Brain microvascular endothelial cell (primary cell): ENCODE data around the gene SLC5A7.

ENCODE experiments used
- DNase-seq: peaks from one replicate; pipeline ENCODE4 v3.0.0-alpha.2; 2020
- H3K27ac ChIP-seq: fragments of 250-450 bp; sonication (Bioruptor Pico); 2 replicates; pipeline ENCODE4 v1.5.1; 2020; ENCODE audit warnings: mild to moderate bottlenecking, moderate library complexity
- H3K27me3 ChIP-seq: fragments of 250-450 bp; sonication (Bioruptor Pico); replicated peaks from 2 replicates; pipeline ENCODE4 v1.5.1; 2020; ENCODE audit warnings: mild to moderate bottlenecking
- H3K36me3 ChIP-seq: fragments of 250-450 bp; sonication (Bioruptor Pico); replicated peaks from 2 replicates; pipeline ENCODE4 v1.5.1; 2020; ENCODE audit warnings: mild to moderate bottlenecking
- H3K4me3 ChIP-seq: 2 replicates; pipeline ENCODE4 v1.5.1; 2011; ENCODE audit warnings: low read depth, mild to moderate bottlenecking, control low read depth, low read length, moderate library complexity
- in situ Hi-C: cut with HindIII; loops from 2 replicates; pipeline ENCODE4 v1.10.0; 2017; ENCODE audit warnings: low sequenced_read_pairs, low pct_ligation_motif_present
- TF ChIP-seq, protein P1 (sequence below): IDR thresholded peaks from 2 replicates; pipeline ENCODE4 v1.5.1; 2011; ENCODE audit warnings: low read depth, mild to moderate bottlenecking, moderate library complexity, low read length, control low read depth, inconsistent platforms; ENCODE audit errors: missing control alignments

Gene SLC5A7

DNA sequence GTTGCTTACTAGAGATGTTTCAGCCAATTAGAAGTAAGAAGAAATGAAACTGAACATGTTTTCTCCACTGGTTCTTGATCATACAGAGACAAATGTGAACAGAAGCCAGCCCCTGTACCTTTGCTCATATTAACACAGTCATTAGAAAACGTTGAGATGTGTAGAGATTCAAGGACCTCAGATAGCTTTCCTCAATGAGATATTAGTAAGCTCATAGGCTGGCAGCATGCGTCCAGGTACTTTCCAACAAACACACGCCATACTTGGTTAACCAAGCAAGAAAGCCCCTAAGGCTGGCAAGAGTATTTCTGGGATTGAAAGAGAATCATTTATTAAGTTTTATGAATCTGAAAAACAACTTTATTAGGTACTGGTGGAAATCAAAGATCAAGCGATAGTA lies 37.5 kb downstream of the SLC5A7 start:
- H3K36me3 ChIP-seq: no peaks in the 10 kb centered on the region
- H3K27ac ChIP-seq: no peak overlapping the region
- no peak for DNase-seq
- no peak overlapping the region for H3K4me3 ChIP-seq
- H3K27me3 ChIP-seq: no peaks in the 10 kb centered on the region
- TF ChIP-seq, protein P1, sequence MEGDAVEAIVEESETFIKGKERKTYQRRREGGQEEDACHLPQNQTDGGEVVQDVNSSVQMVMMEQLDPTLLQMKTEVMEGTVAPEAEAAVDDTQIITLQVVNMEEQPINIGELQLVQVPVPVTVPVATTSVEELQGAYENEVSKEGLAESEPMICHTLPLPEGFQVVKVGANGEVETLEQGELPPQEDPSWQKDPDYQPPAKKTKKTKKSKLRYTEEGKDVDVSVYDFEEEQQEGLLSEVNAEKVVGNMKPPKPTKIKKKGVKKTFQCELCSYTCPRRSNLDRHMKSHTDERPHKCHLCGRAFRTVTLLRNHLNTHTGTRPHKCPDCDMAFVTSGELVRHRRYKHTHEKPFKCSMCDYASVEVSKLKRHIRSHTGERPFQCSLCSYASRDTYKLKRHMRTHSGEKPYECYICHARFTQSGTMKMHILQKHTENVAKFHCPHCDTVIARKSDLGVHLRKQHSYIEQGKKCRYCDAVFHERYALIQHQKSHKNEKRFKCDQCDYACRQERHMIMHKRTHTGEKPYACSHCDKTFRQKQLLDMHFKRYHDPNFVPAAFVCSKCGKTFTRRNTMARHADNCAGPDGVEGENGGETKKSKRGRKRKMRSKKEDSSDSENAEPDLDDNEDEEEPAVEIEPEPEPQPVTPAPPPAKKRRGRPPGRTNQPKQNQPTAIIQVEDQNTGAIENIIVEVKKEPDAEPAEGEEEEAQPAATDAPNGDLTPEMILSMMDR: no peak
- in situ Hi-C loops: no loop called here

DNA sequence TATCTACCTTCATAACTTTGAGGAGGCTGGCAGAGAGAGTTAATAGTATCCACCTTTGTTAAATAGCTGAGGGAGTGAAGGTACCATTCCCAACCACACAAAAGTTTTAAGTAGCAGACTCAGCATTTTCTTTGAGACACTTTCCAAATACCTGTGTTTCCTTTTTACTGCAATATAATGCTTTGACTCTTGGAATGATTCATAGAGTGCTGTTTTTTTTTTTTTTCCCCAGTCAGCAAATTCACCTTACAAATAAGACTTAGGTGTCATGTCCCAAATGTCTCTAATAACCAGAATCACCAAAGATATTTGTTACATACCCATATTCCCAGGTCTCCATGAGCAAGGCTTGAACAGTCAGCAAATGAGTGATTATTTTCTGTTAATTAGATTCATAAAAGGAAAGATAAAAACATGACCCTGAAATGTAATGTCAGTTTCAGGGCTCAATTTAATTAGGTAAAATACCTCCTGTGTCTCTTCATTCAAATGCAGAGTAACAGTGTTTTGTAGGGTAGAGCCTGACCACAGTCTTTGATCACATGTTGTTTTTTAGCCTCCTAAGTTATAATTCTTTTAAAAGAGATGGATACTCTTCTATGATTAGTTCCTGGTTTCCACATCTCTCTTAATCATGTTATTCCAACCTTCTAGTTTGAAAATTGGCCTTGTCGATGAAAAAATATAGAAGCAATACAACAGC lies 39.9 kb downstream of the SLC5A7 start:
- Histone ChIP-seq H3K27ac (no peak overlapping the region), H3K27me3 (no peaks in the 10 kb centered on the region), H3K4me3 (no peak overlapping the region), H3K36me3 (no peaks in the 10 kb centered on the region)
- DNase-seq: no peak
- TF ChIP-seq, protein P1: no peak
- in situ Hi-C loops: no loop called here

- Histone ChIP-seq H3K27ac (no peak overlapping the region), H3K36me3 (no peaks in the 10 kb centered on the region), H3K4me3 (no peak overlapping the region), H3K27me3 (no peaks in the 10 kb centered on the region)
- in situ Hi-C loops: no loop called here
- DNase-seq: no peak
- TF ChIP-seq, protein P1: no peak
Observed at GRCh38 chr2:108029496-108029895, 43.2 kb downstream of the SLC5A7 start.

GRCh38 chr2:108029912-108030311 lies 43.6 kb downstream of the SLC5A7 start:
- no peak overlapping the region for H3K27ac ChIP-seq
- DNase-seq: no peak
- H3K36me3 ChIP-seq: no peaks in the 10 kb centered on the region
- no peak overlapping the region for H3K4me3 ChIP-seq
- in situ Hi-C loops: no loop called here
- TF ChIP-seq, protein P1: no peak
- no peaks in the 10 kb centered on the region for H3K27me3 ChIP-seq

DNA sequence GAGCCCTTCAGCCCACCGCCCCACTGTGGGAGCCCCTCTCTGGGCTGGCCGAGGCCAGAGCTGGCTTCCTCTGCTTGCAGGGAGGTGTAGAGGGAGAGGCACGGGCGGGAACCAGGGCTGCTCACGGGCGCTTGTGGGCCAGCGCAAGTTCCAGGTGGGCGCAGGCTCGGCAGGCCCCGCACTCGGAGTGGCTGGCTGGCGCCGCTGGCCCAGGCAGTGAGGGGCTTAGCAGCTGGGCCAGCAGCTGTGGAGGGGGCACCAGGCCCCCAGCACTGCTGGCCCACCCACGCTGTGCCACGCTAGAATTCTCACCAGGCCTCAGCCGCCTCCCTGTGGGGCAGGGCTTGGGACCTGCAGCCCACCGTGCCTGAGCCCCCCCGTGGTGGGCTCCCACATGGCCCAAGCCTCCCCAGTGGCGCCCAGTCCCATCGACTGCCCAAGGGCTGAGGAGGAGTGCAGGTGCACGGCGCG lies 45.2 kb downstream of the SLC5A7 start:
- no peaks in the 10 kb centered on the region for H3K36me3 ChIP-seq
- TF ChIP-seq, protein P1: no peak
- in situ Hi-C loops: no loop called here
- H3K27ac ChIP-seq: no peak overlapping the region
- no peaks in the 10 kb centered on the region for H3K27me3 ChIP-seq
- no peak overlapping the region for H3K4me3 ChIP-seq
- no peak for DNase-seq

- H3K4me3 ChIP-seq: no peak overlapping the region
- no peak overlapping the region for H3K27ac ChIP-seq
- DNase-seq: no peak
- no peaks in the 10 kb centered on the region for H3K27me3 ChIP-seq
- in situ Hi-C loops: no loop called here
- TF ChIP-seq, protein P1: no peak
- H3K36me3 ChIP-seq: no peaks in the 10 kb centered on the region
Observed at GRCh38 chr2:108034843-108035242, 48.5 kb downstream of the SLC5A7 start.
